NK-92 (cell line): ENCODE data around the gene GPR34.

ENCODE experiments used
- DNase-seq: peaks from one replicate; lab custom pipeline; 2025; ENCODE audit not compliant: unreplicated experiment; lab: John Stamatoyannopoulos, UW

Gene GPR34

DNA sequence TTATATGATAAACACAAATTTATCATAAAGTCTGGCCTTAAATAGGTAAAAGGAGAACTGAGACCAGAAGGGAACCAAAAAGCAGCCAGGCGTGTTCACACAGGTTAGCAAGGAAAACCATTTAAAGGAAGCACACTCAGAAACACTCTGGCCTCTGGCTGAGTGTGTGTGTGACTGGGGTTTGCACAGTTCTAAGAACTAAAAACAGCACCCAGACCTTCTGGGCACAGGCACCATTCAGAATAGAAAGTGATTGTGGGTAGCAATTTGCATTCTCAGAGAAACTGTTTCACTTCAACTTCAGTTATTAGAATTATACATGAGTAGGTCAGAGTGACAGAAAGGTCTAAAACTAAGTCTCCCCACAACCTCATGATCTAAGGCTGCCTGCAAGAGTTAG is 45.2 kb downstream of the GPR34 start:
- no peak for DNase-seq

DNA sequence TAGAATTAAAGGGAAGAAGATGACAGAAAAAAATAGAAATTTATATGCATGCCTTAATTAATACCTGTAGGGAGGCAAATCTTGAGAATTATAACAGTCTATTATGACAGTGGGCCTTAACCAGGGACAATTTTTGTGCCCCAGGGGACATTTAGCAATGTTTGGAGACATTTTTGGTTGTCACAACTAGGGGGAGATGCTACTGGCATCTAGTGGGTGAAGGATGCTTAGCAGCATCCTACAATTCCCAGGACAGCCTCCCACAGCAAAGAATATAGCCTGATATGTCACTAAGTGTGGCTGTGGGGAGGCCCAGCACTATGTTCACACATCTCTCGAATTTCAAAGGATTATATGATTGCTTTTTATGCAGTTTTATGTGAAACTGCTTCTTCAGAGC is 45.8 kb downstream of the GPR34 start:
- no peak for DNase-seq

DNA sequence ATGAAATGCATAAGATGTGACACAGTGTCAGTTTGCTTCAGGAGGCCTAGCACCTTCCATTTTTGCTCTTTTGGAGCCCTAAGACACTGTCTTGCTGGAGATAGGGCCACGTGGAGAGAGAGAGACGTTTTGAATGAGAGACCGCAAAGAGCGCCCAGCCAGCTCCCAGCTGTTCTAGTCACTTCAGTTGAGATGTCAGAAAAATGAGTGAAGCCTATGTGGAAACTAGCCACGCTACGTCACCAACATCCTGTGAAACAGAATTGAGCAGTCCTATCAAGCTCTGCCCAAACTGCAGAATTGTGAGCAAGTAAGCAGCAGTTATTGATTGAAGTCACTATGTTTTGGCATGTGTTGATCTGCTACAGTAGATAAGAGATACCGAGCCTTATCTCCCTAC is 48.3 kb downstream of the GPR34 start:
- no peak for DNase-seq

DNA sequence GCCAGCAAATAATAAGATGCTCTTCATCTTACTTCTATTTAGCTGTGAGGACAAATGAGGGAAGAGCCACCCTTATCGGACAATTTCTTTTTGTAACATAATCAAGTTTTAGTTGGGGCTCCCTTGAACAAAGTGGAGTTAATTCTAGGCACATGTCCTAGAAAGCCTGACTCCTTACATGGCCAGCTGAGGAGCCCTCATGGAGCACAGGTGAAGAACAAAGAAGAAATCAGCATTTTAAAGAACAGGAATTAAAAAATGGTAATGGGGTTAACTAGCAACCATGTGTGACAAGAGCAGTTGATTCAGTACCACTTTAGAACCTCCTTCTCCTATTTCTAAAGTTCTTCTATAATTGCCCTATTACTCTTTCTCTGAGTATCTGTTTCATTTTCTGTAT is 51.1 kb downstream of the GPR34 start:
- DNase-seq = no peak
